HepG2 (cell line): ENCODE data around the gene DOCK2. TPM values are rescaled to one million over a fixed set of nuclear protein-coding genes. Genes with fewer than 3 reads are reported as not detected.

Source experiments
- ATAC-seq: fragments of 200-7000 bp; cut with Tn5 transposase; 3 replicates; pipeline ENCODE4 v1.9.1; 2020; ENCODE audit warnings: mild to moderate bottlenecking, moderate library complexity
- BruUV-seq: library from RNA; stranded (reverse); fragments of 400-500 nt; replicated peaks from 2 replicates; lab custom pipeline; 2021; lab: Mats Ljungman, UMichigan
- CTCF ChIA-PET: fragments of 300-600 bp; formaldehyde crosslinking; extraction: SDS; loops from one replicate; lab custom pipeline; 2021; ENCODE audit warnings: low total read pairs, inconsistent platforms, low intra/inter-chr PET ratio; lab: Yijun Ruan, JAX
- POLR2A ChIA-PET: fragments of 350-600 bp; sonication (Branson Sonifier 250); formaldehyde crosslinking; loops from one replicate; lab custom pipeline; 2020; ENCODE audit warnings: antibody characterized with exemption, inconsistent platforms; lab: Yijun Ruan, JAX
- DNase-seq: peaks from one replicate; pipeline ENCODE4 v3.0.0-alpha.2; 2015; ENCODE audit warnings: low spot score
- FAIRE-seq: peaks from 3 replicates; lab custom pipeline; 2011; peaks lifted over from hg19 to GRCh38; lab: Jason Lieb, UNC
- H2AFZ ChIP-seq: one replicate; pipeline ENCODE4 v1.6.1; 2011; ENCODE audit warnings: low read length, inconsistent platforms
- H3K27ac ChIP-seq: fragments of 300-600 bp; 3 replicates; pipeline ENCODE4 v1.8.0; 2011; ENCODE audit warnings: mixed run types, mild to moderate bottlenecking, mixed read lengths, low read length, inconsistent platforms; ENCODE audit not compliant: insufficient read depth; ENCODE audit errors: extremely low read length
- H3K27me3 ChIP-seq, 2 experiments: fragments of 200-600 bp in 1 of 2; 2 replicates in 1 of 2; 3 replicates in 1 of 2; pipeline versions ENCODE4 v1.6.0 to v1.8.0; 2011; ENCODE audit warnings: low read length in 2 of 2, mild to moderate bottlenecking in 2 of 2, moderate library complexity in 2 of 2, inconsistent platforms in 1 of 2; ENCODE audit not compliant: insufficient read depth in 2 of 2, control insufficient read depth in 1 of 2
- H3K36me3 ChIP-seq, 2 experiments: fragments of 200-600 bp in 1 of 2; replicated peaks in 1 of 2; 2 replicates in 1 of 2; 3 replicates in 1 of 2; pipeline versions ENCODE4 v1.5.1 to v1.8.0; 2011; ENCODE audit warnings: low read length in 2 of 2, inconsistent platforms in 1 of 2; ENCODE audit not compliant: insufficient read depth in 2 of 2, control insufficient read depth in 1 of 2
- H3K4me1 ChIP-seq: 2 replicates; pipeline ENCODE4 v1.5.1; 2012; ENCODE audit warnings: low read length, inconsistent platforms; ENCODE audit not compliant: insufficient read depth
- H3K4me2 ChIP-seq: 2 replicates; pipeline ENCODE4 v1.6.0; 2011; ENCODE audit warnings: low read depth, low read length, inconsistent platforms
- H3K4me3 ChIP-seq, 3 experiments: fragments of 200-600 bp in 1 of 3; sonication (generic), shearing (Covaris generic) in 1 of 3; replicated peaks in 1 of 3; 2 replicates each; pipeline ENCODE4 v1.5.1; 2011 to 2016; ENCODE audit warnings: low read length in 3 of 3, inconsistent platforms in 2 of 3, low read depth in 2 of 3, mild to moderate bottlenecking in 2 of 3, control low read depth in 1 of 3, mixed read lengths in 1 of 3; ENCODE audit not compliant: insufficient read depth in 1 of 3
- H3K79me2 ChIP-seq: one replicate; pipeline ENCODE4 v1.6.1; 2011; ENCODE audit warnings: low read length, inconsistent platforms; ENCODE audit not compliant: insufficient read depth
- H3K9ac ChIP-seq: 2 replicates; pipeline ENCODE4 v1.6.0; 2011; ENCODE audit warnings: mild to moderate bottlenecking, low read depth, low read length, inconsistent platforms; ENCODE audit not compliant: insufficient read depth
- H3K9me3 ChIP-seq: 2 replicates; pipeline ENCODE4 v1.5.1; 2012; ENCODE audit warnings: mild to moderate bottlenecking, low read length
- H4K20me1 ChIP-seq: 2 replicates; pipeline ENCODE4 v1.6.0; 2011; ENCODE audit warnings: inconsistent platforms, mild to moderate bottlenecking, low read length, moderate library complexity; ENCODE audit not compliant: insufficient read depth
- JUND ChIP-seq: sonication (generic); formaldehyde crosslinking; IDR thresholded peaks from 2 replicates; pipeline ENCODE4 v1.8.0; 2022; ENCODE audit warnings: mild to moderate bottlenecking, missing genetic modification reagents
- MTA1 ChIP-seq: sonication (generic); formaldehyde crosslinking; IDR thresholded peaks from 2 replicates; pipeline ENCODE4 v1.4.0; 2020; ENCODE audit warnings: missing genetic modification reagents, mild to moderate bottlenecking, borderline replicate concordance
- PRDM4 ChIP-seq: sonication (generic); formaldehyde crosslinking; IDR thresholded peaks from 2 replicates; pipeline ENCODE4 v1.9.0; 2021; ENCODE audit warnings: missing genetic modification reagents, borderline replicate concordance
- SMAD3 ChIP-seq: sonication (generic); formaldehyde crosslinking; IDR thresholded peaks from 2 replicates; pipeline ENCODE4 v1.4.0; 2020; ENCODE audit warnings: missing genetic modification reagents
- TERF1 ChIP-seq: sonication (generic); formaldehyde crosslinking; IDR thresholded peaks from 2 replicates; pipeline ENCODE4 v1.8.0; 2022; ENCODE audit warnings: mild to moderate bottlenecking, missing genetic modification reagents, moderate library complexity
- ZC3H13 ChIP-seq: sonication (generic); formaldehyde crosslinking; IDR thresholded peaks from 2 replicates; pipeline ENCODE4 v1.8.1; 2023; ENCODE audit warnings: mild to moderate bottlenecking, missing genetic modification reagents, moderate library complexity
- ZNF292 ChIP-seq: sonication (generic); formaldehyde crosslinking; IDR thresholded peaks from 2 replicates; pipeline ENCODE4 v1.8.1; 2022; ENCODE audit warnings: mild to moderate bottlenecking, low read depth, missing genetic modification reagents, borderline replicate concordance
- ZNF501 ChIP-seq: sonication (generic); formaldehyde crosslinking; IDR thresholded peaks from 2 replicates; pipeline ENCODE4 v1.5.1; 2020; ENCODE audit warnings: mild to moderate bottlenecking, moderate library complexity, missing genetic modification reagents
- ZNF607 ChIP-seq: sonication (generic); formaldehyde crosslinking; IDR thresholded peaks from 2 replicates; pipeline ENCODE4 v1.5.1; 2020; ENCODE audit warnings: missing genetic modification reagents, mild to moderate bottlenecking, borderline replicate concordance
- ZNF75D ChIP-seq: sonication (generic); formaldehyde crosslinking; IDR thresholded peaks from 2 replicates; pipeline ENCODE4 v1.8.1; 2023; ENCODE audit warnings: missing genetic modification reagents, mild to moderate bottlenecking, borderline replicate concordance
- ZNF879 ChIP-seq: sonication (generic); formaldehyde crosslinking; IDR thresholded peaks from 2 replicates; pipeline ENCODE4 v1.8.1; 2023; ENCODE audit warnings: missing genetic modification reagents
- WGBS: methylation state at CpG from one replicate; pipeline ENCODE4 v1.1.6; 2017; ENCODE audit warnings: low lambda C conversion rate; 5-methylcytosine and 5-hydroxymethylcytosine counted together
- in situ Hi-C: cut with HindIII; loops from 2 replicates; pipeline ENCODE4 v1.10.0; 2017; ENCODE audit warnings: low pct_unique_long_range_greater_than_20kb; ENCODE audit not compliant: extremely low pct_ligation_motif_present
- intact Hi-C: fragments of 100-400 bp; cut with micrococcal nuclease; formaldehyde crosslinking; loops from one replicate; pipeline ENCODE4 v1.10.0; 2022; ENCODE audit not compliant: unreplicated experiment
- polyA plus RNA-seq, 8 experiments: library from polyadenylated mRNA; depleted of rRNA in 3 of 8; stranded (reverse) in 7 of 8; unstranded in 1 of 8; fragments of >200 nt; fragmentation: Illumina TruSeq in 4 of 8; extraction: Trizol in 4 of 8; gene quantifications; 2 replicates each; pipeline versions ENCODE4 v1.2.1 to v1.2.3, GENCODE V29; 2011 to 2016; ENCODE audit warnings: low read depth in 4 of 8, missing spikeins in 1 of 8, mixed read lengths in 1 of 8; ENCODE audit not compliant: insufficient read depth in 1 of 8
- total RNA-seq, 5 experiments: library from RNA; depleted of rRNA; stranded (reverse); fragments of >200 nt; fragmentation: Illumina TruSeq; extraction: Trizol; gene quantifications; 2 replicates each; pipeline ENCODE4 v1.2.3, GENCODE V29; 2016; ENCODE audit warnings: low read depth in 1 of 5
- TF ChIP-seq, protein P1 (sequence below): sonication (generic); formaldehyde crosslinking; IDR thresholded peaks from 2 replicates; pipeline ENCODE4 v1.5.0; 2020; ENCODE audit warnings: missing genetic modification reagents, mild to moderate bottlenecking, borderline replicate concordance

The DOCK2 gene
- total and polyA plus RNA-seq, 2 of the 13 experiments (the other 11 are each of a cell fraction or from before 2014, with no cell fraction given), result not detected

- Histone ChIP-seq H2AFZ (no peak overlapping the region), H3K36me3 (no peaks in the 10 kb centered on the region), H3K4me1 (no peaks in the 10 kb centered on the region), H3K27me3 (no peaks in the 10 kb centered on the region; a peak in 2 of 5 replicates), H3K9ac (no peak overlapping the region), H3K27ac (no peak overlapping the region), H3K4me3 (no peak overlapping the region), H3K79me2 (no peaks in the 10 kb centered on the region), H3K9me3 (no peaks in the 10 kb centered on the region), H3K4me2 (no peak overlapping the region), H4K20me1 (no peaks in the 10 kb centered on the region)
- TF ChIP-seq JUND (no peak), SMAD3 (CRISPR knock-in tag) (no peak), TERF1 (CRISPR knock-in tag) (no peak), ZNF607 (no peak), ZC3H13 (CRISPR knock-in tag) (no peak)
- TF ChIP-seq, protein P1, sequence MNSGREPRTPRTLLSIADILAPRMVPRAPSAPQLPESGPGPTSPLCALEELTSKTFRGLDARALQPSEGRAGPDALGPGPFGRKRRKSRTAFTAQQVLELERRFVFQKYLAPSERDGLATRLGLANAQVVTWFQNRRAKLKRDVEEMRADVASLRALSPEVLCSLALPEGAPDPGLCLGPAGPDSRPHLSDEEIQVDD, result no peak
- no TSS peak for BruUV-seq
- intact Hi-C loops (no loop called here), in situ Hi-C loops (no loop called here)
- FAIRE-seq (no peak), ATAC-seq (no peak), DNase-seq (no peak)
- POLR2A ChIA-PET, result no interaction called here
- CTCF ChIA-PET, result no interaction called here
- 46% methylated on average over 5 of the region's 5 CpGs for WGBS
These were observed 168.5 kb downstream of the DOCK2 start for GRCh38 chr5:169805527-169805934.

- ATAC-seq, result no peak
- no peak for FAIRE-seq
- no peaks in the 10 kb centered on the region for H4K20me1 ChIP-seq
- in situ Hi-C loops (no loop called here), intact Hi-C loops (no loop called here)
- H3K9me3 ChIP-seq, result no peaks in the 10 kb centered on the region
- POLR2A ChIA-PET, result no interaction called here
- WGBS, result 11% methylated on average over 6 of the region's 6 CpGs
- no peak overlapping the region for H3K27ac ChIP-seq
- no peak overlapping the region for H3K4me2 ChIP-seq
- H2AFZ ChIP-seq, result no peak overlapping the region
- no peaks in the 10 kb centered on the region for H3K79me2 ChIP-seq
- H3K27me3 ChIP-seq, result no peaks in the 10 kb centered on the region; a peak in 2 of 5 replicates
- no peak for DNase-seq
- no peak overlapping the region for H3K9ac ChIP-seq
- no peak overlapping the region for H3K4me3 ChIP-seq
- H3K4me1 ChIP-seq, result no peaks in the 10 kb centered on the region
- no peaks in the 10 kb centered on the region for H3K36me3 ChIP-seq
- no TSS peak for BruUV-seq
- CTCF ChIA-PET, result no interaction called here
- no peak for TF ChIP-seq ZNF879
- TF ChIP-seq ZNF75D (CRISPR knock-in tag), result no peak
- no peak for TF ChIP-seq MTA1 (CRISPR knock-in tag)
- TF ChIP-seq ZNF501 (CRISPR knock-in tag), result no peak
- TF ChIP-seq PRDM4, result no peak
- TF ChIP-seq ZNF292 (CRISPR knock-in tag), result no peak
These were observed 169.0 kb downstream of the DOCK2 start for GRCh38 chr5:169805937-169806700.
